Measurements from ENCODE around the gene PTH2R.
"Not testable (repeated sequence)": the region's sequence is repeated elsewhere in the genome, so short reads cannot be mapped to it uniquely, and the experiment has no call there.

The PTH2R gene

DNA sequence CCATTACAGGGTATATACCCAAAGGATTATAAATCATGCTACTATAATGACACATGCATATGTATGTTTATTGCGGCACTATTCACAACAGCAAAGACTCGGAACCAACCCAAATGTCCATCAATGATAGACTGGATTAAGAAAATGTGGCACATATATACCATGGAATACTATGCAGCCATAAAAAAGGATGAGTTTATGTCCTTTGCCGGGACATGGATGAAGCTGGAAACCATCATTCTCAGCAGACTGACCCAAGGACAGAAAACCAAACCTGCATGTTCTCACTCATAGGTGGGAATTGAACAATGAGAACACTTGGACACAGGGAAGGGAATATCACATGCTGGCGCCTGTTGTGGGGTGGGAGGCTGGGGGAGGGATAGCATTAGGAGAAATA is 9.8 kb upstream of the PTH2R start:
- not testable (repeated sequence) for DNase-seq

DNA sequence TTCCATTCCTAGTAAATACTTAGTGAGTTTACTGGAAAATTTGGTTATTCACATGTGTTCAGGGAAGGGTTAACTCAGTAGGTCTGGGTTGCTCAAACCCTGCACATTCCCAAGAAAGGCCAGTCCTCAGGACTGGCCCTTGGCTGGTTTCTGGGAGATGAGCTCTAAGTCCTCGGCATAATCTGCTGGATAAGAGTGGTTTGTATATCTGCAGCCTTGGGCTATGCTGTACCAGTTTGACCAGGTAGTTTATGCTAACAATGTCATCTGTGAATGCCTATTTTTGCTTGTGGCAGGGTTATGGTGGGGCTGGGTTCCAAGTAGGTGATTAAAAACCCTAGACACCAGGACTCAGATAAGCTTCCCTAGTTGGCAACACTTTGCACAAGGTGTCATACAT is 7.4 kb upstream of the PTH2R start:
- DNase-seq: no peak

DNA sequence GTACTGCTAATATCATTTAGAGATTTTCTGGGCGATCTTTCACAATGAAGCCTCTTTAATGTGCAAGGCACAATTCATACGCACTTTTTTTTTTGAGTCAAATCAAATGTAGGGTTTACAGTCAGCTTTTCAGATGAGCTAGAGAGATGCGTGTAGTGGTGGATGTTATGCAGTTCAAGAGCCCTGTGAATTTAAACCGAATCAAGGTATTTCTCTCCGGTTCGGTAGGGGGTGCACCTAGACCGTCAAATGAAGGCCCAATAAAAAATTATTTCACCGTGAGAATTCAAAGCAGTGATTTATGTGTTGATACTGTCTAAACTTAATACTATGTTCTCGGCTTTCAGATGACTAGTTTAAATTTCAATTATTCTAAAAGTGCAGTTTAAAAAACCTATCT is 1.1 kb downstream of the PTH2R start:
- DNase-seq: peak; percentile 16

DNA sequence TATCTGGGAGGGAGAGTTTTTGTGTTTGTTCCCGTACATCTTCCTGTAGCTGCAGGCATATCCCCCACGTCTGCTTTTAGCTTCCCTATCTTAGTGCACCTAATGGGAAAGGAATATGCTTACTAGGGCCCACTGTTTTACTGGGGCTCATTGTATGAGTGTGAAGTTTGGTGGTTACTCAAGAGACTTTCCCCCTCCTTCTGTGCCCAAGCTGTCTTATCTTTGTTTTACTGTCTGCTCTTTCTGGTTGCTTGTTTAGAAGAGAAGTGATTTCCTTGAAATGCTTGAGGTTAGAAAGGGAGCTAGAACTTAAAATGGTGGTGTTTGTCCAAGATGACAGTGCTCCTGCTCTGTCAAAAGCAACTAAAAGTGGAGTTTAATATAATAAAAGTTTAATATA is 7.3 kb downstream of the PTH2R start:
- no peak for DNase-seq

DNA sequence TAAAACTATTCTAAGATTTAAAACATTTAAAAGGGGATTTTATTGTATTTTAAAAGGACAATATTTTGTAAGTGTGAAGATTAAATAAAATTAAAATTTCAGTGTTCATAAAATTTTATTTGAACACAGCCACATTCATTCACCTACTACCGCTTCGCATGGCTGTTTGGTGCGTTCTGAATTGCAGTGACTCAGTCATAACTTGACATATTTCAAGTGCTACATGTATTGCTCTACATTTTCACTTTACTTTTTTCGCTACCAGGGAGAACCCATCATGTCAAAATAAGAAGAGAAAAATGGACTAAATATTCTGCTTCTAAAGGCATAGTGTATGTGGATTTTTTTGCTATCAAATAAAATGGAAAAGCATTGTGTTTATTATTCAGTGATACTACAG is 8.7 kb downstream of the PTH2R start:
- no peak for DNase-seq

DNA sequence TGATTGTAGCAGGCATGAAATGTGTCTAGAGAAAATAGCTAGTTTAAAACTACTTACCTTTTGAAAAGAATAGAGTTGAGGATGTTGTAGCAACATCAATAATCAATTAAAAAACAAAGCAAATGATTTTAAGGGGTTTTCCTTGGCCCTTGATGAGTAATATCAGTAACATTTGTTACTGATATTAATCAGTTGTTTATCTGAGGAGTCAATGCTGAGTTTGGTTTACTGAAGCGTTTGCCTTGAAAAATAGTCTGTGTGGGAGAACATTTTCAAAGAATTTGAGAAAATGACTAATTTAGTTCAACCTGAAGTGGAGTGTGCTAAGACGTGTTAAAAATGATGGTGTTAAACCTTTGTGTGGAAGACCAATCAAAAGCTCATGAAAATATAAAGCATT is 9.3 kb downstream of the PTH2R start:
- DNase-seq: no peak

DNA sequence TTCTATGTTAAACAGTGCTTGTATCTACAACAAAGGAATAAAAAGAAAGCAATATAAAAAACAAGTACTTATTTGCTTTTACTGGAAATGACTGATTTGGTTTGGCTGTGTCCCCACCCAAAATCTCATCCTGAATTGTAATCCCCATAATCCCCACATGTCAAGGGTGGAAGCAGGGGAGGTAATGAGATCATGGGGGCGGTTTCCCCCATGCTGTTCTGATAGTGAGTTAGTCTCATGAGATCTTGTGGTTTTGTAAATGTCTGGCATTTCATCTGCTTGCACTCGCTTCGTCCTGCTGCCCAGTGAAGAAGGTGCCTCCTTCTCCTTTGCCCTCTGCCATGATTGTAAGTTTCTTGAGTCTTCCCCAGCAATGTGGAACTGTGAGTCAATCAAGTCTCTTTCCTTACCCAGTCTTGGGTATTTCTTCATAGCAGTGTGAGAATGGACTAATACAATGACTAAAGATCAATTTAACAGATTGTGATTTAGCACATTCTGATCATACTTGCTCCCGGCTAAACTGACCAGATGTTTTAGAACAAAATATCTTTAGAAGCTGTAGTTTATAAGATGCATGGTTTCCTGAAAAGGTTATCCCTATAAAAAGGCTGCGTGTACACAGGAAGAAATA is 19.9 kb downstream of the PTH2R start:
- no peak for DNase-seq

DNA sequence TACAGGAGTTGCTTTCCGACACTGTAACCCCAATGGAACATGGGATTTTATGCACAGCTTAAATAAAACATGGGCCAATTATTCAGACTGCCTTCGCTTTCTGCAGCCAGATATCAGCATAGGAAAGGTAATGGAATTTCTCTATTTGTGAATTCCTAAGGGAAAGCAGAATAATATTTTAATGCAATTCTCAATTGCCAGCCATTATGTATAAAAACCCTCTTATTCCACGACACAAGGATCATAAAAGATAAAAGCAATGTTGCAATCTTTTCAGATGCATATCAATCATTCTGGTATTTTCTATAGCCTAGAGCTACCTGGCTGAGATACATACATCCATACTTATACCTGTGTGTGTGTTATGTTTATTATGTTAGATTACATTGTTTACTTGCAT is 31.2 kb downstream of the PTH2R start:
- no peak for DNase-seq

DNA sequence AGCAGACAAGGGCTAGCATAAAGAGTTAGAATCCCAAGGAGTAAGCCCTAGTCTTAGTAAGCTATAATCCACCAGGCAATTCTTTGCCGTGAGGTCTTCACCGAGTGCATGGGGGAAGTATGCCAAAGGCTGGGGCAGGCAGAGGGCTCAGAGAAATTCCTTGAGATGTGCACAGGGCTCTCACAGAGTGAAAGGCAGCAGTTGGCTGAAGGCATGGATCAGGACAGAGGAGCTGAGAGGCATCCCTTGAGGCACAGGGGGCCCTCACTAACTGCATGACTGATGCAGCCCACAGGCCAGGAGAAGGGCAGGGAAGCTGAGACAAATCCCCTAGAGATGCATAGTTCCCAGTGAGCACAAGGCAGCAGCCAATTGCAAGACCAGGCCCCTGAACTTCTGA is 34.1 kb downstream of the PTH2R start:
- DNase-seq: no peak

DNA sequence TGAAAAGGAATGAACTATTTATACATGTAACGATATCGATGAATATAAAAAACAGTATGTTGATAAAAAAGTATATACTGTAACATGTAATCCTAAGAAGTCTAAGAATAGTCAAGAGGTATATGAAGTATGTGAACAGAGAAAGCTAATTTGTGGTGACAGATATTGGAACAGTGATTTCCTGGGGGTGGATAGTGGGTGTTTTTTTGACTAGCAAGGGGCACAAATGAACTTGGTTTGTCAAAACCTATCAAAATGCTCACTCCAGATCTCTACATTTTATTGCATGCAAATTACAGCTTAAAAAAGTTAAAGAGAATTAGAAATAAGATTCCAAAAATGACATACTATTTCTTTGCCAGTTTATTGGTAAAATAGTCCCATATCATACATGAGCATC is 35.4 kb downstream of the PTH2R start:
- no peak for DNase-seq

DNA sequence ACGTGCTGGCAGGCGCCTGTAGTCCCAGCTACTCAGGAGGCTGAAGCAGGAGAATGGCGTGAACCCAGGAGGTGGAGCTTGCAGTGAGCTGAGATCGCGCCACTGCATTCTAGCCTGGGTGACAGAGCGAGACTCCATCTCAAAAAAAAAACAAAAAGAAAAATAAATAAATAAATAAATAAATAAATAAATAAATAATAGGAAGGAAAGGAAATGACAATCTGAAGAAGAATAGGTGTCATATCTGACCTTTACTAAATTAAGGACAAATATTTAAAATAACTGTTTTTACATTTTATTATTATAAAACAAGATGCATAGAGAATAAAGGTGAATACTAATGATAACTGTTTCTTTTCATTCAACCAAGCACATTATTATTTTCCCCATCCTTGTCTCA is 40.9 kb downstream of the PTH2R start:
- DNase-seq: not testable (repeated sequence)

DNA sequence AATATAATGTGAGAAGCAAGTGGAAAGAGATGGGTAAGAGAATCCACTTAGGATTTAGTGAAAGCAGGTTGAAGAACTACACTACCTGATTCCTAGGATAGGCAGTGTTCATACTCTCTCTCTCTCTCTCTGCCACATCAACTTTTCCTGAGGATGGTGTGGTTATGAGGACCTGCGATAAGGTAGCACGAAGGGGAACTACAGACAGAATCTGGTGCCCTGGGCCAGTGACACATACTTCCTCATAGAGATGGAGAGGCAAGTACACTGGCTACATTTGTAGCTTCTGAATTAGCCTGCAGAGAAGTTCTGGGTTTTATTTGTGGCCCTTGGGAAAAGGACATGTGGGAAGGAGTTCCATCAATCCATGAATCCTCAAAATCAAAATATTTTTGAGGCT is 44.5 kb downstream of the PTH2R start:
- DNase-seq: no peak

DNA sequence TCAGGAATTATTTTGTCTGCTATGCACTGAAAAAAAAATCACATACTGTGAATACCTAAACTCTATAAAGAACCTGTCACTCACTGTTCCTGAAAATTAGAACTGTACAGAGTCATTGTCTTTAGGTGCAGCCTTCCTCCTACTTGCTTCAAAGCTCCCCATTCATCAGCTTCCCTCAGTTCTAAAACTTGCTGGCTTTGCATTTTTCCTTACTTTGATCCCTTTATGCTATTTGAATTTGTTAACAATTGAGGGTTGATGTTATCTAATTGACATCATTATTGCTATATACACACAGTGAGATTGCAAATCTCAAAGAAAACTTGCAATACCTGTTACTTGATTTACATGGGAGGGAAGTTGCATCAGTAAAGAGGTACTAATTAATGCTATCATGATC is 48.3 kb downstream of the PTH2R start:
- no peak for DNase-seq

DNA sequence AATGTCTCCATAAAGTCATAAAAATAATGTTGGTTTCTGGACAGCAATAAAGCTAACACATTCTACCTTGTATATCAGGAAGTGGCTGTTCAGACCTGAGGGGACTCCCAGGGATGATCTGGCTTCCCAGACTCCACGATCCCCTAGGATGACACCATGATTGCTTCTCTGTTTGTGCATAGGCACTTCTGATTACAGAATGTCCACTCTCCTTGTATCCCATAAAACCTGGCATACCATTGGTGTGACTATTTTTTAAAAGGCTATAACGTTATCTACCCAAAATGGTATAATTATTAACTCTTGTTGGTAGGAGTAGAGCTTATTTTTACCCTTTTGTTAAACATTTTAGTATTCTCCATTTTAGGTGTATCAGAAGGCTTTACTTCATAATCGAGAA is 57.1 kb downstream of the PTH2R start:
- DNase-seq: no peak

DNA sequence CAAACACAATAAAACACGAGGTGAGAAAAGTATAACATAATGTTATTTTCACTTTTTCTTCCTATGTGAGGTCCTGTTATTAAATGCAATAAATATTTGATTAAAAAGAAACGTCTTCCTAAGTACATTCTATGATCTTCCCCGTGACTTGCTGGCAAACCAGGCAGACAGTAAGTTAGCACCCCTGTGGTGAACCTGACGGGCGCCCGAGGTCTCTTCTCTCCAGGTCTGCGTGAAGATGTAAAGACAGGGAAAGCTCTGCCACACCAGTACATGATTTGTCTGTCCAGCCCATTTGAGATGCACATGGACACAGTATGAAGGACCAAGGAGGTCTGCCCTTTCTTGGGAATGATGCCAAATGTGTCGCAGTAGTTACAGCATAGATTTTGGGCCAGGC is 57.6 kb downstream of the PTH2R start:
- no peak for DNase-seq

DNA sequence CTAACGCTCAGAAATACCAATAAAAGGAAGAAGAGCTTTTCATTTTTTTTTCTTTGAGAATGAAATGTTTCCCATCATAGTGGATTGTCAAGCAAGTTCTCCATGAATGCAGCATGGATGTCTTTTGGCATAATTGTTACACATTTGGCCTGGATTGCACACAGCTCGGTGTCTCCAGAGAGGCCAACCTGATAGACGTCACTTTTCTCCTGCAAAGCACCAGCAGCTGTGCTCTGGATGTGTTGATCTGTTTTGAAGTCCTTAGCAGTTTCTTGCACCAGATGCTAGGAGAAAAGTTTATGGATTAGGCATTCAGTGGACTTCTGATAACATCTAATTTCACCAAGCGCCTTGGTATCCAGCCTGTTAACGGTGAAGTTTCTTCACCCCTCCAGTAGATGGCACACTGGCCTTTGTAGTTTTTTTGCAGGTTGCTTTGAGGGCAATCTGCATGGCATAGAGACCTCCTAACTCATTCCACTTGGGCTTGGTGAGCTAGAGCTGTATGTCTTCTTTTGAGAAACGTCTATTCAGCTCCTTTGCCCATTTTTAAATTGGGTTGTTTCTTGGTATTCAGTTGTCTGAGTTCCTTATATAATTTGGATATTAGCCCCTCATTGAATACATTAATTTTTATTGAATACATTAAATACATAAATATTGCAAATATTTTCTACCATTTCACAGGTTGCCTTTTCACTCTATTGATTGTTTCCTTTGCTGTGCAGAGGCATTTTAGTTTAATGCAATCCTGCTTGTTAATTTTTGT is 59.7 kb downstream of the PTH2R start:
- peak; percentile 30 for DNase-seq

DNA sequence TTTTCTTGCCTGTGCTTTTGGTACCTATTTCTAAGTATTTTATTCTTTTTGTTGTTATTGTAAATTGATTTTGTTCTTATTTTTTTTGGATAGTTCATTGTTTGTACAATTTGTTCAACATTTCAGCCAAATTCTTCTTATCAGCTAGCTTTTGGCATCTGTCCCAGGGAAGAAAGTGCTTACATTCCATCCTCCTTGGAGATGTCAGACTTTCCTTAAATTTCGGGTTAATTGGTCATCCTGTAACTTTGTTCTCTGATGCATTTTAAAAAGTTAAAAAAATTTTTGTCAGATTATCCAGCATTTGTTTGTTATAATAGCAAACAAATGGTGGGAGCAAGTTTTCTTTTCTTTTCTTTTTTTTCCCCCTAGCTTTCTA is 60.3 kb downstream of the PTH2R start:
- no peak for DNase-seq

DNA sequence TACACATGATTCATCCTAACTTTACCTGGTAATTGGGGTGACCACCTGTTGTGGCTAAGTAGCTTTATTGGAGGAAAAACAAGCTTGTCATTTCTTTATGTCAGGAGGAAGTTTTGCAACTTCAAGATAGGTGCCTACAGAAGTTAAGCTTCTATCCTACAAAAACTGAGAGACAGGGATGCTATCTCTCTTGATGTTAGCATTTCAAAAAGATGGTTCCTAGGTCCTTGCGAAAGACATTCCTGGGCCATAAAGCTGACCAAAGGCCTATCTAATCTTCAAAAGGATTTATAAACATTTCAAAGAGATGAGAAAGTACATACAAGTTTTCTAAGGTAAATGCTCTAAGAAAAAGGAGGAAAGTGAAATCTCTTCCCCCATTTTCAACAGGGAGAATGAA is 61.0 kb downstream of the PTH2R start:
- DNase-seq: no peak

DNA sequence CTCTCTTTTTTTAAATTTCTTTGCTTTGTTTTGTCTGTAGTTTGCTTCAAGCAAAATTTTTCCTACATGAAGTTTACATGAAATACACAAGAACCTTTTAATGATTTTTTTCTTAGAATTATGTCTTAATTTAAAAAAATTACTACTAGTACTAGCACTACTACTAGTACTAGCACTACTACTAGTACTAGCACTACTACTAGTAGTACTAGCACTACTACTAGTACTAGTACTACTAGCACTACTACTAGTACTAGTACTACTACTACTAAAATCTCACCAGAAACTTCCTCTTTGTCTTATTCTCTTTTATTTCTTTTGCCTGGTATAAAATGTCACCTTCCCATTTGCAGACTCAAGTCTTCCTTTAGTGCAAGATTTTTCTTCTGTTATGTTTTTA is 71.1 kb downstream of the PTH2R start:
- no peak for DNase-seq

DNA sequence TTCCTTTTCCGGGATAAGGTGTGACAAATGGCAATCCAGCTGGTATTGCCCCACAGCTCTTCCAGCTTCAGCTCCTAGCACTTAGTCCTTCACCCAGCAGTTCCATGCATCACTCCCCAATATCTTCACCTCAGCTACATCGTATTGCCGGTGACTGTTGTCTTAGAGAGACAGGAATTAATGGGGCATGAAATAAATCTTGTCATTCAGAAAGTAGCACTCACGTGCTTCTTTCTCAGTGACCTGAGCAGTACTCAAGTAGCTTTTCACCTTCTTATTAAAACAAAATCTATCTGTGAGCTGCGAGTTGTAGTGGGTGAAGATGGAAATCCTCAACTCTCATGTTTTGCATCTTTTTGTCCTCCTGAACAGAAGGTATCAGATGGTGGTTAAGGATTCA is 72.8 kb downstream of the PTH2R start:
- no peak for DNase-seq

DNA sequence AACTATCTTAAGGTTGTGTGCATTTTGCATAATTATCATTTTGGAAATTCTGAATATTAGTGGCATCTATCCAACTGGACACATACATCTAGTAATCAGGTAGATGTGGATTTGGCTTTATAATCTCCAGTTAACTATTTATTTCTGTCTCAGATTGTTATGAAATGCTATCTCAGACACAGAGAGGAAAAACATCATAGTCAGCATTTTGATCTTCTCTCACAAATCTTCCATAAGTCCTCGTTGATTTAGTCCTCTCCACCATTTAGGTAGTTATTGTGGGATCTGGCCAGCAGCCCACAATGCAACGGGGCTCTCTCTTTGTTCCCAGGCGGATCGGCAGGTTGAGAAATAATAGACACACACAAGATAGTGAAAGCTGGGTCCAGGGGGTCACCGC is 75.4 kb downstream of the PTH2R start:
- not testable (repeated sequence) for DNase-seq

DNA sequence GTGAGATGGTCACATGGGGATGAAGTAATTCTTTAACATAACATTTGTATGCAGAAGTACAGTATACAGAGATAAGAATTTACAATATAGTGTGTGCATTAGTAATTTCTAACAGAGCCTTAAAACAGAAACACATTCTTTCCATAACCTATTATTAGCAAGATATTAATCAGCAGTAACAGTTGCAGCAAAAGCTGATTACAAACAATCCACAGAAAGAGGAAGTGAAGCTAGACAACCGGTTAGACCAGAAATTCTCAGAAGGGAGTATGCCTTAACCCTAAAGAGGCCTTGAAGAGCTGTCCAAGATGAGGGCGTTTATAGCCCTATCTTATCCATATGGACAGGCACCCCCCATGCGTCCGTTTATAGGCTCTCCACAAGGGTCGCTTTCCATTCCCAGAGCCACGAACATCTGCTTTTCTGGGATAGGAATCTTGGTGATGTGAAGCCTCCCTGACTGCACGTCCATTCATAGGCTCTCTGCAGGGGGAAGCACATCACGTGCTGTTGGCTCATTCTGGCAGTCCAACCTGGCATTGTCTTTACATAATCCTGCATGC is 75.9 kb downstream of the PTH2R start:
- not testable (repeated sequence) for DNase-seq

DNA sequence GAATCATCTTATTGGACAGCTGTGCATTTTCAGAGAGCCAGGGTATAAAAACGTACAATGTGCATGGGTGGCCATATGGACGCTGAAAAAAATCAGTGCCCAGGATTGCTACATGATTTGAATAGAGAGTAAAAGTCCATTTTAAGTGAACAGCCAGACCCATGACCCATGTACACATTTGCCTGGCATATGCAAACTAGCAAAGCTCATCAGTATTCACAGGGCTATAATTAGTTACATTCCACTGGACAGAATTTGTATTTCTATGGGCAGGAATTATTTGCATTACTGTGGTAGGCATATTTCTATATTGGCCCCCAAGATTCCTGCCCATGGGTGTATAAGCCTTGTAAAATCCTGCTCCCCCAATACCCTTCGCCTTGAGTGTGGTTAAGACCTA is 78.8 kb downstream of the PTH2R start:
- no peak for DNase-seq

DNA sequence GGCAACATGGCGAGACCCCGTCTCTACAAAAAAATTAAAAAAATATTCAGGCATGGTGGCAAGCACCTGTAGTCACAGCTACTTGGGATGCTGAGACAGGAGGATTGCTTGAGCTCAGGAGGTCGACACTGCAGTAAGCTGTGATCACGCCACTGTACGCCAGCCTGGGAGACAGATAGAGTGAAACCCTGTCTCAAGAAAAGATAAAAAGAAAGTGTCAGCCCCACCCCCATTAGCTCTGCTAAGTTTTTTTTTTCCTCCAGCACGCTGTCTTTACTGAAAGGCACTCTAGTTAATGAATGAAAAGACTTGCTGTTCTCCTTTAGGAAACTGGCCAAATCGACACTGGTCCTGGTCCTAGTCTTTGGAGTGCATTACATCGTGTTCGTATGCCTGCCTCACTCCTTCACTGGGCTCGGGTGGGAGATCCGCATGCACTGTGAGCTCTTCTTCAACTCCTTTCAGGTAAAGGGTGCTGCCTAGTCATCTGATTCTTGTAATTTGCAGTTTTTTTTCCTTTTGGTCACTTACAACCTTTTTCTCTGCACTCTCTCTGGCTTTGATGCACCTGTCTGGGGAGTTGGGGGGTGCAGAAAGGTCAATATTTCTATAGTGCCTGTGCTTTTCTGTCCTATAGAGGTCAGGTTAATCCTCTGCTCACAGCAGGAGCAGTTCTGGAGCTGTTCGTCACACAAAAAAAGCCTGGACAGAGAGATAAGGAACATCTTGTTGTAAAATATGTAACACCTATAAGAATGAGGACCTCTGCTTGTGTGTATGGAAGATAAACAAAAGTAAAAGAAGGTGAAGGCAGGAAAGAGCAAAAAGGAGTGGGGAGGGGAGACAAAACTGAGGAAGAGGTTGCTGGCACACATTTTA is 82.3 kb downstream of the PTH2R start:
- no peak for DNase-seq
